Colonic mucosa (tissue), 4 donors: ENCODE measurements around the gene NFASC. TPM values are rescaled to one million over a fixed set of nuclear protein-coding genes. Genes with fewer than 3 reads are reported as not detected.

Source experiments
- DNase-seq: peaks from one replicate; pipeline ENCODE4 v3.0.0-alpha.2; 2020
- H3K27ac ChIP-seq: fragments of 200-600 bp; one replicate; pipeline ENCODE4 v1.8.0; 2021
- H3K27me3 ChIP-seq: fragments of 200-600 bp; one replicate; pipeline ENCODE4 v1.8.0; 2021
- H3K36me3 ChIP-seq: fragments of 200-600 bp; one replicate; pipeline ENCODE4 v1.8.0; 2021
- H3K4me1 ChIP-seq: fragments of 200-600 bp; one replicate; pipeline ENCODE4 v1.8.0; 2021; ENCODE audit warnings: mild to moderate bottlenecking
- H3K4me3 ChIP-seq: fragments of 200-600 bp; one replicate; pipeline ENCODE4 v1.8.0; 2021
- H3K9ac ChIP-seq, 2 donors: one replicate each; pipeline ENCODE4 v1.7.0; 2013; ENCODE audit warnings: control low read depth in 2 of 2, low read depth in 2 of 2, low read length in 2 of 2
- H3K9me3 ChIP-seq: fragments of 200-600 bp; one replicate; pipeline ENCODE4 v1.8.0; 2021
- CTCF ChIP-seq: fragments of 200-600 bp; IDR thresholded peaks from one replicate; pipeline ENCODE4 v1.8.0; 2022; ENCODE audit warnings: antibody characterized with exemption, mild to moderate bottlenecking
- intact Hi-C: fragments of 100-400 bp; cut with DNase I; formaldehyde crosslinking; loops from one replicate; pipeline ENCODE4 v1.14.1; 2022
- total RNA-seq, 2 donors: library from RNA; stranded (reverse); fragmentation: NEBNext Ultra II Directional in 1 of 2; extraction: Animal tissue kit (Norgen Biotek cat#: 25700) in 1 of 2; gene quantifications; one replicate each; pipeline ENCODE4 v1.2.1, GENCODE V29; 2021
- donor health status: healthy.
- donor health status: DM: no; HTN: no; CAD: no.
- donor health status: DM: no; HTN: no; CAD: no.

Gene NFASC
- total RNA-seq, 2 donors from 2014 or later, result 12.1 to 13.9 TPM

- Histone ChIP-seq H3K27ac (no peak overlapping the region), H3K36me3 (no peaks in the 10 kb centered on the region), H3K4me1 (no peaks in the 10 kb centered on the region), H3K4me3 (no peak overlapping the region), H3K9ac (no peak overlapping the region), H3K27me3 (peaks cover 7% of the 10 kb centered on the region), H3K9me3 (no peaks in the 10 kb centered on the region)
- no peak for DNase-seq
- intact Hi-C loops, result loop anchor here (5.0 kb wide), 1 partner anchor 113 kb away; no protein-coding TSS in a partner anchor
- no peak for TF ChIP-seq CTCF
Observed at GRCh38 chr1:204829133-204829825, 41.4 kb upstream of the NFASC start.

- Histone ChIP-seq H3K4me3 (no peak overlapping the region), H3K9me3 (no peaks in the 10 kb centered on the region), H3K36me3 (no peaks in the 10 kb centered on the region), H3K27me3 (peaks cover 7% of the 10 kb centered on the region), H3K27ac (no peak overlapping the region), H3K4me1 (no peaks in the 10 kb centered on the region), H3K9ac (no peak overlapping the region)
- intact Hi-C loops, result no loop called here
- no peak for TF ChIP-seq CTCF
- DNase-seq, result no peak
Observed at GRCh38 chr1:204830747-204831146, 39.9 kb upstream of the NFASC start.

GRCh38 chr1:204831186-204831585 is 39.5 kb upstream of the NFASC start:
- Histone ChIP-seq H3K9ac (no peak overlapping the region), H3K9me3 (no peaks in the 10 kb centered on the region), H3K36me3 (no peaks in the 10 kb centered on the region), H3K27ac (no peak overlapping the region), H3K27me3 (peaks cover 7% of the 10 kb centered on the region), H3K4me1 (no peaks in the 10 kb centered on the region), H3K4me3 (no peak overlapping the region)
- intact Hi-C loops, result no loop called here
- TF ChIP-seq CTCF, result no peak
- no peak for DNase-seq

- Histone ChIP-seq H3K27ac (no peak overlapping the region), H3K4me1 (no peaks in the 10 kb centered on the region), H3K9ac (no peak overlapping the region), H3K36me3 (no peaks in the 10 kb centered on the region), H3K4me3 (no peak overlapping the region), H3K9me3 (no peaks in the 10 kb centered on the region), H3K27me3 (no peaks in the 10 kb centered on the region)
- no peak for DNase-seq
- TF ChIP-seq CTCF, result no peak
- intact Hi-C loops, result no loop called here
Observed at GRCh38 chr1:204834336-204834735, 36.3 kb upstream of the NFASC start.

GRCh38 chr1:204834752-204835151 is 35.9 kb upstream of the NFASC start:
- Histone ChIP-seq H3K9ac (no peak overlapping the region), H3K9me3 (no peaks in the 10 kb centered on the region), H3K4me3 (no peak overlapping the region), H3K4me1 (no peaks in the 10 kb centered on the region), H3K27me3 (no peaks in the 10 kb centered on the region), H3K27ac (no peak overlapping the region), H3K36me3 (no peaks in the 10 kb centered on the region)
- DNase-seq, result no peak
- intact Hi-C loops, result no loop called here
- TF ChIP-seq CTCF, result no peak
